NCI-H2227 treated with DMSO at 0.1 percent for 48 hours (cell line): ENCODE data around the gene DUSP1.

ENCODE experiments used
- DNase-seq: peaks from one replicate; lab custom pipeline; 2025; lab: John Stamatoyannopoulos, UW

The DUSP1 gene

GRCh38 chr5:172724242-172725183, 46.5 kb downstream of the DUSP1 start:
- DNase-seq, result no peak

- DNase-seq, result no peak
These were observed 47.5 kb downstream of the DUSP1 start for GRCh38 chr5:172723508-172723907.

- DNase-seq, result no peak
These were observed 48.6 kb downstream of the DUSP1 start for GRCh38 chr5:172722327-172722815.

- no peak for DNase-seq
These were observed 49.3 kb downstream of the DUSP1 start for GRCh38 chr5:172721455-172722326.

- DNase-seq, result no peak
These were observed 50.3 kb downstream of the DUSP1 start for GRCh38 chr5:172720655-172721054.

GRCh38 chr5:172719211-172719610, 51.8 kb downstream of the DUSP1 start:
- no peak for DNase-seq

- DNase-seq, result no peak
These were observed 52.4 kb downstream of the DUSP1 start for GRCh38 chr5:172718527-172719114.
